ENCODE data around the gene FNBP1L. TPM values are rescaled to one million over a fixed set of nuclear protein-coding genes. Genes with fewer than 3 reads are reported as not detected.
A peak's percentile ranks its signal among the peaks of the same experiment; 100 is the strongest.

FNBP1L gene
- total RNA-seq, 2 donors from 2014 or later: 48.3 to 54.4 TPM

DNA sequence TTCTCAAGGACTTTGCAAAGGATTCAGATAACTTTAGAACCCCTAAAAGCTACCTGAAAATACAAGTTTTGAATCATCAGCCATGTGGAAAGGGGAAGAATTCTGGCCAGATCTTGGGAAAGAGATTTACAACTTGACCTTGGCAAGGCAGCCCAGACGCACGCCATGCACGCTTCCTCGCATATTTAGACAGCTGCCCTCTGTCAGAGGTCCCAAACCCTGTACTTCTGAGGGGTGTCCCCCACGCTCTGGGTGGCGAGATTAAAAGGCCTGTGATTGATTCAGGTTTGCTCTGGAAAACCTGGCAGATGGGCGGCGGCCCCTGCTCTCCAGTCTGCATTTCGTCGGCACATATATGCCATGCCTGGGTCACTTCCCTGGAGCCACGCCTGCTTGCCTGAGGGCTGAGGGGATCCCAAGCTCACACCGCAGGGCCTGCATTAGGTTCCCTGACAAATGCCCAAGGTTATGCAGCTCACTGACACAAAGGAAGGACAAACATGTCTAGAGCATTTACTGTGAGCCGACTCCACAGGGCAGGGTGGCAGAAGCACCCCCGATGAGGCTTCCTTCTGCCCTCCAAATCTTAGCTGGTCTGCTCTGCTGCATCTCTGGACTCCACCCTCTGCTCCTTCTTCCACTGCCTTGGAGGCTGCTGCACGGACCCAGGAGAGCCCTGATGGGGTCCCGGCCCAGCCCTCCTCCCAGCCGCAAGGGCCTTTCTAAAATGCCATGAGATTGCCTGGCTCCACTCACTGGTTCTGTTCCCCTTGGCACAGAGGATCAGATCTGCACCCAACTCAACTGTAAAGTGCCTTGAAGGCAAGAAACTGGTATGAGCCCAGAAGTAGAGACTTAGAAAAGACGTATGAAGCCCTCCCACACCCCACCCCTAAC, 129.9 kb downstream of the FNBP1L start:
- H3K9ac ChIP-seq (ENCODE audit: low read depth in 2 of 2, low read length in 2 of 2): no peak overlapping the region
- no peak overlapping the region for H3K4me3 ChIP-seq
- intact Hi-C loops (cut with DNase I): loop anchor here (10.0 kb wide), 1 partner anchor 123 kb away; no protein-coding TSS in a partner anchor
- H3K27me3 ChIP-seq: no peaks in the 10 kb centered on the region
- peaks cover 16% of the 10 kb centered on the region for H3K4me1 ChIP-seq
- TF ChIP-seq, protein P1, sequence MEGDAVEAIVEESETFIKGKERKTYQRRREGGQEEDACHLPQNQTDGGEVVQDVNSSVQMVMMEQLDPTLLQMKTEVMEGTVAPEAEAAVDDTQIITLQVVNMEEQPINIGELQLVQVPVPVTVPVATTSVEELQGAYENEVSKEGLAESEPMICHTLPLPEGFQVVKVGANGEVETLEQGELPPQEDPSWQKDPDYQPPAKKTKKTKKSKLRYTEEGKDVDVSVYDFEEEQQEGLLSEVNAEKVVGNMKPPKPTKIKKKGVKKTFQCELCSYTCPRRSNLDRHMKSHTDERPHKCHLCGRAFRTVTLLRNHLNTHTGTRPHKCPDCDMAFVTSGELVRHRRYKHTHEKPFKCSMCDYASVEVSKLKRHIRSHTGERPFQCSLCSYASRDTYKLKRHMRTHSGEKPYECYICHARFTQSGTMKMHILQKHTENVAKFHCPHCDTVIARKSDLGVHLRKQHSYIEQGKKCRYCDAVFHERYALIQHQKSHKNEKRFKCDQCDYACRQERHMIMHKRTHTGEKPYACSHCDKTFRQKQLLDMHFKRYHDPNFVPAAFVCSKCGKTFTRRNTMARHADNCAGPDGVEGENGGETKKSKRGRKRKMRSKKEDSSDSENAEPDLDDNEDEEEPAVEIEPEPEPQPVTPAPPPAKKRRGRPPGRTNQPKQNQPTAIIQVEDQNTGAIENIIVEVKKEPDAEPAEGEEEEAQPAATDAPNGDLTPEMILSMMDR (IDR thresholded peaks at IDR 0.05): no peak
- H3K36me3 ChIP-seq: no peaks in the 10 kb centered on the region
- H3K27ac ChIP-seq: no peak overlapping the region
- H3K9me3 ChIP-seq: no peaks in the 10 kb centered on the region
- DNase-seq: no peak

DNA sequence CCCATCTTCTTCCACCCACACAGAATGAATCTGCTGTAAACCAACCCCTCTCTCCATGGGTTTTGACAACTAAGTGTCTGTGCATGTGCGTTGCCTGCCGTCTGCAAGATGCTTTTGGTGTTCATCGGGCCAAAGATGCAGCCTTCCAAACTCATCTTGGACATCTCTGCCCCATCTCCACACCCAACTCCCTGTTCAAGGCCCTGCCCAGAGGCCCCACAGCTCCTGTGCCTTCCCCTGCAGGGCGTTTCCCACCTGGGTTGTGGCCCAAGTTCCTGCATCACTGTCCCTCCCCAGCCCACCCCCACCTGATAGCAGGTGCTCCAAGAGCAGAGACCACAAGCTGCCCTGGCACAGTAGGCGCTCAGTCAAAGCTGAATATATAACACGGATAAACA, 130.5 kb downstream of the FNBP1L start:
- TF ChIP-seq, protein P1 (IDR thresholded peaks at IDR 0.05): no peak
- peaks cover 16% of the 10 kb centered on the region for H3K4me1 ChIP-seq

DNA sequence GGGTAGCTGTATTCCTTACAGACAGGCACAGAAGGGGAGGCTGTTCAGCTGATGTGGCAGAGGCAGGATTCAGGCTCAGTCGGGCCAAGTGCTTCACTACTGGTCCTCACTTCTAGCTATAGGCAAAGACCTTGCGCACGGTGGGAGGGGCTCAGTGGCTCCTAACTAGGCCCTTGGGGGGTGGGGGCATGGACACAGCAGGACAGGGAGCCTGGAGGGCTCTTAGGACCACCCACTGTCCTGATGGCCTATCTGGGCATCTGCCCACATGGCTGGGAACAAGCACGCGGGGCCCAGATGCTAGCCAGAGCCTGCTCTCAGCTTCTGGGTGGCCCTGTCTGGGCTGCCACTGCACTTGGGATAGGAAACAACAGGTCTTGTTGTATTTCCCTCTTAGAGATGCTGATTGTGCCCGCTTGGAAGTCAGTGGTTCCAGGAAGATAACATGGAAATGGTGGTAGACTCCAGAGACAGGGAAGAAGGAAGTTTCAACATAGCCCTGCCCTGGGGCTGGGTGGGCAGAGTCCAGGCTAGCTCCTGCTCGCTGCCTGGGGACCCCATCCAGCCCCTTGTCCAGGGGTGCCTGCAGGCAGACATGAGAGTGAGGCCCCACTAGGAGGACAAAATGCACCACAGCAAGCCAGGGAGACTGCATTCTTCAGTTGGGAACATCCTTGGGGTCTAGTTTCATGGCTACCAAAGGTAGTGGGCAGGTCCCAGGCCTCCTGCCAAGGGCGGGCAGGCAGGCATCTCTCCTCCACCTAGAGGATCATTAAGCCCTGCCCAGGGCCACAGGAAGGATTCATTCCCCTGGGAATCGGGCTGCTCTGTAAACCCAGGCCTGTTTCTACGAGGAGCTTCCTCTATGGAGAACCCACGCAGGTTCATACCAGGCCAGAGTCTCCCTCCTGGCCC, 131.2 kb downstream of the FNBP1L start:
- intact Hi-C loops (cut with DNase I): loop anchor here (10.0 kb wide), 1 partner anchor 124 kb away; no protein-coding TSS in a partner anchor
- Histone ChIP-seq H3K9ac (ENCODE audit: low read depth in 2 of 2, low read length in 2 of 2) (peak overlapping the region; percentile 3 to 67), H3K36me3 (no peaks in the 10 kb centered on the region), H3K9me3 (no peaks in the 10 kb centered on the region), H3K4me1 (peaks cover 16% of the 10 kb centered on the region), H3K27me3 (no peaks in the 10 kb centered on the region), H3K27ac (peak overlapping the region; percentile 70), H3K4me3 (no peak overlapping the region)
- TF ChIP-seq, protein P1 (IDR thresholded peaks at IDR 0.05): no peak
- peak; percentile 74 for DNase-seq

More for the DNA sequence above, 130.5 kb downstream of the FNBP1L start:
- Histone ChIP-seq H3K27me3 (no peaks in the 10 kb centered on the region), H3K9ac (ENCODE audit: low read depth in 2 of 2, low read length in 2 of 2) (no peak overlapping the region), H3K36me3 (no peaks in the 10 kb centered on the region), H3K9me3 (no peaks in the 10 kb centered on the region), H3K4me3 (no peak overlapping the region), H3K27ac (no peak overlapping the region)
- intact Hi-C loops (cut with DNase I): loop anchor here (10.0 kb wide), 1 partner anchor 124 kb away; no protein-coding TSS in a partner anchor
- DNase-seq: no peak

DNA sequence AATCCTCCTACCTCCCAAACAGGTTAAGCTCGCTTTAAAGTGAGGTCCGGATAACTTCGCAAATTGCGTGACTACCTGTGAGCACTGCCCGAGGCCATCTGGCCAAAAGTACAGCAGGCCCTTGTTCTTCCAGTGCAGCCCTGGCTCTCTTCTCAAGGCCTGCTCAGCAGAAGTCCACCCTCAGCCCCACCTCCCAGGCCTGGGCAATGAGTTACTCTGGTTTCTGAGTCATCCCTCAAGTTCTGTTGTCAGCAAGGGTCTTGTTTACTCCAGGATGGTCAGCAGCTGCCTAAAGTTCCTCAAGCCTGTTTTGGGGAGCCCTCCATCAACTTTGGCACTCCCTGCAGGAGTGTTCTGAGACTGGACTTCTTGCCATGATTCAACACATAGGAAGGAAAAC, 132.0 kb downstream of the FNBP1L start:
- Histone ChIP-seq H3K9me3 (no peaks in the 10 kb centered on the region), H3K36me3 (no peaks in the 10 kb centered on the region), H3K4me1 (peaks cover 16% of the 10 kb centered on the region), H3K4me3 (no peak overlapping the region), H3K27me3 (no peaks in the 10 kb centered on the region), H3K9ac (ENCODE audit: low read depth in 2 of 2, low read length in 2 of 2) (peak overlapping the region; percentile 3 to 67), H3K27ac (peak overlapping the region; percentile 70)
- TF ChIP-seq, protein P1 (IDR thresholded peaks at IDR 0.05): no peak
- peak; percentile 69 for DNase-seq
- intact Hi-C loops (cut with DNase I): loop anchor here (10.0 kb wide), 1 partner anchor 125 kb away; no protein-coding TSS in a partner anchor

Measured in colonic mucosa (tissue), 4 donors.